ENCODE data around the gene ABITRAM. TPM values are rescaled to one million over a fixed set of nuclear protein-coding genes. Genes with fewer than 3 reads are reported as not detected.

The ABITRAM gene
- total RNA-seq, 4 donors from 2014 or later = 3.3 to 15.6 (median 11.2) TPM

DNA sequence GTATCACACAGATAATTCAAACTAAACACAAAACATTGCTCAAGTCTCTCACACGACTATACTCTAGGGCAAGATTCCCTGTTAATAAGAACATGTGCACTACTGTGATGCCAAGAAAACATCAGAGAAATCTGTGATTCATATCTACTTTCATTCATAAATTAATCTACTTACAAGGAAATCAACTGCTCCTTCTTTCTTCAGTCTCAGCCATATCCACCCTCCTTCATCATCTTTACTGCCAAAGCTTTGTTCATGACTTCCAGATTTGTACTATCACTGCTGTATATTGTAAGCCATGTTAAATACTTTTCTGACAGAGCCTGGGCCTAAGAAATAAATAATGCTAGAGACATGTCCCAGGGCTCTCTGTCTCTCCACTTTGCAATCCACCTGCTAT lies 44.0 kb downstream of the ABITRAM start:
- Histone ChIP-seq H3K27ac (no peak overlapping the region), H3K9me3 (no peaks in the 10 kb centered on the region), H3K36me3 (no peaks in the 10 kb centered on the region), H3K4me3 (no peak overlapping the region), H3K27me3 (no peaks in the 10 kb centered on the region), H3K4me1 (no peaks in the 10 kb centered on the region)
- DNase-seq = no peak
- TF ChIP-seq POLR2A (IDR thresholded peaks at IDR 0.05) = no peak
- no peak for TF ChIP-seq CTCF (IDR thresholded peaks at IDR 0.05)

DNA sequence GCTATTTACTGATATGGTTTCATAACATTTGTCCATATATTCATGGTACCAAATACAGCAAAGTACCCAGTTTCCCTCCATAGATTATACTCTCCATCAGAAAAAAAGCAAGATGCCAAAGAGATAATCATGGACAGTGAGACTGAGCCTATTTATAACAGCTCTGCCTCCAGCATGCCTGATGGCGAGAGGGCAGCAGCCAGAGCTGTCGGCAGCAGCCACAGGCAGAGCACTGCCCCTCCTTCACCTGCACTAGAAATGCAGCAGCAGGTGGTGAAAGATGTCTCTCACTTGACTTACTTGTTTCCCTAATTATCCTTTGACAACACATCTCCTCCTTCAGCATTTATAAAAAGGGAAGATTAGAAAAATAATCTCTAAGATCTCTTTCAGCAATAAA lies 46.7 kb downstream of the ABITRAM start:
- no peak for TF ChIP-seq CTCF (IDR thresholded peaks at IDR 0.05)
- TF ChIP-seq POLR2A (IDR thresholded peaks at IDR 0.05) = no peak
- Histone ChIP-seq H3K4me3 (no peak overlapping the region), H3K27ac (no peak overlapping the region)

GRCh38 chr9:108983885-108984284 lies 49.7 kb downstream of the ABITRAM start:
- Histone ChIP-seq H3K27me3 (no peaks in the 10 kb centered on the region), H3K4me3 (no peak overlapping the region), H3K27ac (no peak overlapping the region), H3K4me1 (no peaks in the 10 kb centered on the region), H3K9me3 (no peaks in the 10 kb centered on the region), H3K36me3 (no peaks in the 10 kb centered on the region)
- no peak for TF ChIP-seq CTCF (IDR thresholded peaks at IDR 0.05)
- no peak for DNase-seq

More for the DNA sequence above, 46.7 kb downstream of the ABITRAM start:
- Histone ChIP-seq H3K9me3 (no peaks in the 10 kb centered on the region), H3K4me1 (no peaks in the 10 kb centered on the region), H3K36me3 (no peaks in the 10 kb centered on the region), H3K27me3 (no peaks in the 10 kb centered on the region)
- DNase-seq = no peak

Other genes with a start within 250 kb of the ABITRAM start
- gene ACTL7B, start 78.4 kb upstream of the ABITRAM start, total RNA-seq = not detected
- gene ACTL7A, start 72.1 kb upstream of the ABITRAM start, total RNA-seq = not detected
- gene ELP1, start 276 bp upstream of the ABITRAM start, total RNA-seq = 10 to 100 TPM; 19.1 to 26.4 (median 22.9) TPM
- 10 to 100 TPM in 1 of 4 donors, 1 to 10 TPM in 3; 4.4 to 40.4 (median 6.2) TPM for gene CTNNAL1, start 79.1 kb downstream of the ABITRAM start, total RNA-seq
- gene TMEM245, start 185.5 kb downstream of the ABITRAM start, total RNA-seq = 10 to 100 TPM; 14.0 to 78.8 (median 68.3) TPM
- 1 to 10 TPM in 2 of 4 donors, under 1 TPM in 2; 0.80 to 3.8 (median 1.9) TPM for gene FRRS1L, start 232.8 kb downstream of the ABITRAM start, total RNA-seq